GM19395 (cell line): Measurements from ENCODE around the gene ERC2.

ENCODE experiments used
- ATAC-seq: cut with Tn5 transposase; IDR thresholded peaks from one replicate; pipeline ENCODE4 v1.9.1; 2021; ENCODE audit warnings: mild to moderate bottlenecking, moderate library complexity; ENCODE audit not compliant: unreplicated experiment

The ERC2 gene

GRCh38 chr3:55549177-55549576 lies 919.1 kb downstream of the ERC2 start:
- ATAC-seq = no peak

GRCh38 chr3:55546866-55547669 lies 921.2 kb downstream of the ERC2 start:
- ATAC-seq = no peak

- ATAC-seq = no peak
Measured at GRCh38 chr3:55545995-55546394, 922.3 kb downstream of the ERC2 start.

GRCh38 chr3:55544219-55544618 lies 924.0 kb downstream of the ERC2 start:
- no peak for ATAC-seq

- ATAC-seq = no peak
Measured at GRCh38 chr3:55543181-55543614, 925.1 kb downstream of the ERC2 start.

GRCh38 chr3:55541456-55541855 lies 926.8 kb downstream of the ERC2 start:
- ATAC-seq = no peak

- no peak for ATAC-seq
Measured at GRCh38 chr3:55541016-55541415, 927.3 kb downstream of the ERC2 start.

- no peak for ATAC-seq
Measured at GRCh38 chr3:55540579-55540978, 927.7 kb downstream of the ERC2 start.

- no peak for ATAC-seq
Measured at GRCh38 chr3:55538158-55538557, 930.1 kb downstream of the ERC2 start.

GRCh38 chr3:55537563-55537962 lies 930.7 kb downstream of the ERC2 start:
- no peak for ATAC-seq

GRCh38 chr3:55537129-55537528 lies 931.1 kb downstream of the ERC2 start:
- no peak for ATAC-seq

- ATAC-seq = no peak
Measured at GRCh38 chr3:55534876-55535275, 933.4 kb downstream of the ERC2 start.

- ATAC-seq = no peak
Measured at GRCh38 chr3:55532806-55533205, 935.5 kb downstream of the ERC2 start.

GRCh38 chr3:55531321-55531720 lies 936.9 kb downstream of the ERC2 start:
- no peak for ATAC-seq

GRCh38 chr3:55527361-55527760 lies 940.9 kb downstream of the ERC2 start:
- no peak for ATAC-seq

- ATAC-seq = no peak
Measured at GRCh38 chr3:55526332-55527030, 941.8 kb downstream of the ERC2 start.

- ATAC-seq = no peak
Measured at GRCh38 chr3:55525436-55525835, 942.8 kb downstream of the ERC2 start.

GRCh38 chr3:55524565-55525244 lies 943.6 kb downstream of the ERC2 start:
- no peak for ATAC-seq

- no peak for ATAC-seq
Measured at GRCh38 chr3:55523471-55523870, 944.8 kb downstream of the ERC2 start.

GRCh38 chr3:55521738-55522421 lies 946.4 kb downstream of the ERC2 start:
- ATAC-seq = no peak

GRCh38 chr3:55521064-55521737 lies 947.1 kb downstream of the ERC2 start:
- no peak for ATAC-seq
